ENCODE measurements around the gene NDST1. TPM values are rescaled to one million over a fixed set of nuclear protein-coding genes. Genes with fewer than 3 reads are reported as not detected.

Gene NDST1
- total and polyA plus RNA-seq, 4 donors, result 45.6 to 145 (median 60.7) TPM

DNA sequence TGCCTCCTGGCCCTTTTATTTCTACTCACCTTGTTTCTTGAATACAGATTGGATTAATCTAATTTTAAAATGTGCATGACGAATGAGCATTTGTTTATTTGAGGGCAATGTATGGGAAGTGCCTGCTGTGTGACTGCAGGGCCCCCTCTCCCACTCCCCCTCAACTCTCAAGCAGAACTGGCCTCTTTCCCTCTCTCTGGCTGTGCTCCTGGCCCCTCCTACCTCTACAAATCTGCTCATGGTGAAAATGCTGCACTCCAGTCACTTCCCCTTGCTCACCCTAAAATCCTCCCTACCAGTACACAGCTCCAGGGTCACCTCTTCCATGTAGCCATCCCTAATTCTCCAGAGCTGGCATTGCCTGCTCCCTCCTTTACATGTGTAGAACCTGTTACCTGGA, 17.2 kb upstream of the NDST1 start:
- WGBS, 2 donors, result 31 to 37% methylated on average over 1 of the region's 1 CpG
- peaks cover 39 to 51% (median 45%) of the 10 kb centered on the region in 5 donors for H3K4me1 ChIP-seq (ENCODE audit: control insufficient read depth in 5 of 5, insufficient read depth in 5 of 5, low read length in 5 of 5)
- no peak overlapping the region for H3K9ac ChIP-seq (ENCODE audit: insufficient read depth in 1 of 2, low read length in 2 of 2)
- no peaks in the 10 kb centered on the region for H3K9me3 ChIP-seq (ENCODE audit: control insufficient read depth in 4 of 4, insufficient read depth in 3 of 4, low read length in 3 of 4)
- no peak overlapping the region for H3K4me3 ChIP-seq
- ATAC-seq (ENCODE audit: insufficient read depth, low FRiP score), result no peak
- H3K36me3 ChIP-seq (ENCODE audit: control insufficient read depth in 4 of 4, insufficient read depth in 4 of 4, low read length in 4 of 4), result peaks cover 0 to 7% (median 3%) of the 10 kb centered on the region in 4 donors
- H3K27ac ChIP-seq (ENCODE audit: low read depth in 1 of 2, low read length in 1 of 2), result peak overlapping the region in 1 of 2 donors; percentile 94
- H3K27me3 ChIP-seq (ENCODE audit: control insufficient read depth in 3 of 3, insufficient read depth in 3 of 3, low read length in 2 of 3), result no peaks in the 10 kb centered on the region
- DNase-seq, result peak in 2 of 3 donors; percentile 47 to 71
- TF ChIP-seq, protein P1, sequence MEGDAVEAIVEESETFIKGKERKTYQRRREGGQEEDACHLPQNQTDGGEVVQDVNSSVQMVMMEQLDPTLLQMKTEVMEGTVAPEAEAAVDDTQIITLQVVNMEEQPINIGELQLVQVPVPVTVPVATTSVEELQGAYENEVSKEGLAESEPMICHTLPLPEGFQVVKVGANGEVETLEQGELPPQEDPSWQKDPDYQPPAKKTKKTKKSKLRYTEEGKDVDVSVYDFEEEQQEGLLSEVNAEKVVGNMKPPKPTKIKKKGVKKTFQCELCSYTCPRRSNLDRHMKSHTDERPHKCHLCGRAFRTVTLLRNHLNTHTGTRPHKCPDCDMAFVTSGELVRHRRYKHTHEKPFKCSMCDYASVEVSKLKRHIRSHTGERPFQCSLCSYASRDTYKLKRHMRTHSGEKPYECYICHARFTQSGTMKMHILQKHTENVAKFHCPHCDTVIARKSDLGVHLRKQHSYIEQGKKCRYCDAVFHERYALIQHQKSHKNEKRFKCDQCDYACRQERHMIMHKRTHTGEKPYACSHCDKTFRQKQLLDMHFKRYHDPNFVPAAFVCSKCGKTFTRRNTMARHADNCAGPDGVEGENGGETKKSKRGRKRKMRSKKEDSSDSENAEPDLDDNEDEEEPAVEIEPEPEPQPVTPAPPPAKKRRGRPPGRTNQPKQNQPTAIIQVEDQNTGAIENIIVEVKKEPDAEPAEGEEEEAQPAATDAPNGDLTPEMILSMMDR (IDR thresholded peaks at IDR 0.05; ENCODE audit: control extremely low read depth, extremely low read depth), result no peak

DNA sequence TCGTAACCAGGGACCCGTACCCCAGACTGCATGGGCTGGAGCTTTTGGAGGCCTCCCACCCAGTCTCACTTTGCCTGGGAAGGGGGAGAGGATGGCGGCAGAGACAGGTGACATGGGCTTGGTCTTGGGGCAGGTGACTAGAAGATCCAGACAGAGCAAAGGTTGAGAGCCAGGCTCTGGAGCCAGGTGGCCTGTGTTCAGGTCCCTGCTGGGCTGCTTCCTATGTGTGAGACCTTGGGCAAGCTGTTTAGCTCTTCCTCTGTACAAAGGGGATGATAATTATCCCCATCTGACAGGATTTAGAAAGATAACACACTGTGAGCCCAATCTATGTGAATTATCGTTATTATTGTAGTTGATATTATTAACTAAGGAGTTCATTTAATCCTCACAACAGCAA, 16.1 kb upstream of the NDST1 start:
- WGBS, 2 donors, result 73 to 83% methylated on average over 4 of the region's 4 CpGs
- no peak overlapping the region for H3K9ac ChIP-seq (ENCODE audit: insufficient read depth in 1 of 2, low read length in 2 of 2)
- TF ChIP-seq, protein P1 (IDR thresholded peaks at IDR 0.05; ENCODE audit: control extremely low read depth, extremely low read depth), result no peak
- ATAC-seq (ENCODE audit: insufficient read depth, low FRiP score) (no peak), DNase-seq (no peak)
- peaks cover 0 to 7% (median 5%) of the 10 kb centered on the region in 4 donors for H3K36me3 ChIP-seq (ENCODE audit: control insufficient read depth in 4 of 4, insufficient read depth in 4 of 4, low read length in 4 of 4)
- H3K4me1 ChIP-seq (ENCODE audit: control insufficient read depth in 5 of 5, insufficient read depth in 5 of 5, low read length in 5 of 5), result peaks cover 39 to 56% (median 46%) of the 10 kb centered on the region in 5 donors
- no peaks in the 10 kb centered on the region for H3K9me3 ChIP-seq (ENCODE audit: control insufficient read depth in 4 of 4, insufficient read depth in 3 of 4, low read length in 3 of 4)
- no peaks in the 10 kb centered on the region for H3K27me3 ChIP-seq (ENCODE audit: control insufficient read depth in 3 of 3, insufficient read depth in 3 of 3, low read length in 2 of 3)
- no peak overlapping the region for H3K4me3 ChIP-seq
- H3K27ac ChIP-seq (ENCODE audit: low read depth in 1 of 2, low read length in 1 of 2), result peak overlapping the region; percentile 17 to 55

DNA sequence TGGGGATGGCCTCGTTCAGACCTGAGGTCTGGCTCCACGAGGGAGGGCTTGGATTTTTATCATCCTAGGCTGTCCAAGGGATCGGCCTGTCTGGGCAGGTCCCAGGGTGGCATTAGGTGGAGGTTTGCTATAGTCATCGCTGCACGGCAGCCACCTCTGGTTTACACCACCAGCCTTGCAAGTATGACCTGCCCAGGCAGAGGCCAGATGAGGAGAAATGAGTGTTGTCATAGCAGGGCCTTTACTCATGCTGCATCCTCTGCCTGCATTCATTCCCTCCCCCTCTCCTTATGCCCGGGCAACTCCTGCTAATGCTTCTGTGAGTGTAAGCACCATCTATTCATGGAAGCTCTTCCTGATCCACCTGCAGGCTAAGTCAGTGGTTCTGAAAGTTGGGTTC, 15.3 kb upstream of the NDST1 start:
- H3K9ac ChIP-seq (ENCODE audit: insufficient read depth in 1 of 2, low read length in 2 of 2), result no peak overlapping the region
- WGBS, 2 donors, result 78 to 82% methylated on average over 6 of the region's 6 CpGs
- TF ChIP-seq, protein P1 (IDR thresholded peaks at IDR 0.05; ENCODE audit: control extremely low read depth, extremely low read depth), result no peak
- peaks cover 0 to 7% (median 6%) of the 10 kb centered on the region in 4 donors for H3K36me3 ChIP-seq (ENCODE audit: control insufficient read depth in 4 of 4, insufficient read depth in 4 of 4, low read length in 4 of 4)
- peak overlapping the region; percentile 3 to 5 for H3K27ac ChIP-seq (ENCODE audit: low read depth in 1 of 2, low read length in 1 of 2)
- H3K9me3 ChIP-seq (ENCODE audit: control insufficient read depth in 4 of 4, insufficient read depth in 3 of 4, low read length in 3 of 4), result no peaks in the 10 kb centered on the region
- H3K4me3 ChIP-seq, result no peak overlapping the region
- no peaks in the 10 kb centered on the region for H3K27me3 ChIP-seq (ENCODE audit: control insufficient read depth in 3 of 3, insufficient read depth in 3 of 3, low read length in 2 of 3)
- ATAC-seq (ENCODE audit: insufficient read depth, low FRiP score), result no peak
- DNase-seq, result no peak
- peaks cover 35 to 52% (median 44%) of the 10 kb centered on the region in 5 donors for H3K4me1 ChIP-seq (ENCODE audit: control insufficient read depth in 5 of 5, insufficient read depth in 5 of 5, low read length in 5 of 5)

DNA sequence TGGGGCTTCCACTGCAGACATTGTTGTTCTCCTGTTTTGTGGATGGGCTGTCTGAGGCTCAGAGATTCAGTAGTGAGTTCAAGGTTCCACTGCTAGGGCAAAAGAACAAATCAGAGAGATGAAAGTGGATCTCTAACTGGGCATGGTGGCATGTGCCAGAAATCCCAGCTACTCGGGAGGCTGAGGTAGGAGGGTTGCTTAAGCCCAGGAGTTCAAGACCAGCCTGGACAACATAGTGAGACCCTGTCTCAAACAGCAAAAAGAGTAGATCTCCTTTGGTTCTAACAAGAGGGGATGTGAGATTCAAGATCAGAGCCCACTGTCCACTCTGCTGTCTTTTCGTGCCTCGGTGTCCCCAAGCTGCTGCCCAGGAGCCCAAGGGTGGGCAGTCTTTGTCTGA, 11.8 kb upstream of the NDST1 start:
- Histone ChIP-seq H3K4me1 (ENCODE audit: control insufficient read depth in 5 of 5, insufficient read depth in 5 of 5, low read length in 5 of 5) (peaks cover 5 to 51% (median 23%) of the 10 kb centered on the region in 5 donors), H3K36me3 (ENCODE audit: control insufficient read depth in 4 of 4, insufficient read depth in 4 of 4, low read length in 4 of 4) (peaks cover 0 to 8% (median 4%) of the 10 kb centered on the region in 4 donors), H3K27ac (ENCODE audit: low read depth in 1 of 2, low read length in 1 of 2) (peak overlapping the region; percentile 41 to 54), H3K9ac (ENCODE audit: insufficient read depth in 1 of 2, low read length in 2 of 2) (peak overlapping the region in 1 of 2 donors; percentile 28), H3K4me3 (no peak overlapping the region), H3K9me3 (ENCODE audit: control insufficient read depth in 4 of 4, insufficient read depth in 3 of 4, low read length in 3 of 4) (no peaks in the 10 kb centered on the region), H3K27me3 (ENCODE audit: control insufficient read depth in 3 of 3, insufficient read depth in 3 of 3, low read length in 2 of 3) (no peaks in the 10 kb centered on the region)
- ATAC-seq (ENCODE audit: insufficient read depth, low FRiP score), result no peak
- DNase-seq, result no peak
- 80 to 84% methylated on average over 3 of the region's 3 CpGs for WGBS, 2 donors
- TF ChIP-seq, protein P1 (IDR thresholded peaks at IDR 0.05; ENCODE audit: control extremely low read depth, extremely low read depth), result no peak

All from lung (tissue), 12 donors.